Spleen (tissue), 11 donors: ENCODE measurements around the gene PPP1R13B. TPM values are rescaled to one million over a fixed set of nuclear protein-coding genes. Genes with fewer than 3 reads are reported as not detected.

Experiments
- DNase-seq: peaks from one replicate; pipeline ENCODE4 v3.0.0-alpha.2; 2020
- H3K27ac ChIP-seq, 8 donors: fragments of 200-600 bp; sonication (generic) in 7 of 8; 1 replicate in 4 of 8; 2 replicates in 4 of 8; pipeline versions ENCODE4 v1.5.0 to v1.8.0; 2016 to 2021; ENCODE audit warnings: inconsistent platforms in 4 of 8, mild to moderate bottlenecking in 4 of 8, moderate library complexity in 1 of 8
- H3K27me3 ChIP-seq, 7 donors: fragments of 200-600 bp; sonication (generic) in 6 of 7; replicated peaks in 1 of 7; 1 replicate in 4 of 7; 2 replicates in 3 of 7; pipeline versions ENCODE4 v1.5.0 to v1.8.0; 2016 to 2021; ENCODE audit warnings: inconsistent platforms in 3 of 7, mild to moderate bottlenecking in 1 of 7
- H3K36me3 ChIP-seq, 6 donors: fragments of 200-600 bp; sonication (generic) in 5 of 6; 1 replicate in 4 of 6; 2 replicates in 2 of 6; pipeline versions ENCODE4 v1.5.0 to v1.8.0; 2016 to 2021; ENCODE audit warnings: inconsistent platforms in 2 of 6
- H3K4me1 ChIP-seq, 6 donors: fragments of 200-600 bp; sonication (generic) in 5 of 6; 1 replicate in 3 of 6; 2 replicates in 3 of 6; pipeline versions ENCODE4 v1.5.0 to v1.8.0; 2016 to 2021; ENCODE audit warnings: inconsistent platforms in 3 of 6
- H3K4me3 ChIP-seq, 8 donors: fragments of 200-600 bp; sonication (generic) in 7 of 8; 1 replicate in 4 of 8; 2 replicates in 4 of 8; pipeline versions ENCODE4 v1.5.0 to v1.8.0; 2016 to 2021; ENCODE audit warnings: inconsistent platforms in 4 of 8, mild to moderate bottlenecking in 4 of 8, moderate library complexity in 2 of 8
- H3K9me3 ChIP-seq, 8 donors: fragments of 200-600 bp; sonication (generic) in 7 of 8; 1 replicate in 4 of 8; 2 replicates in 4 of 8; pipeline versions ENCODE4 v1.5.0 to v1.8.0; 2016 to 2021; ENCODE audit warnings: inconsistent platforms in 4 of 8
- CTCF ChIP-seq, 11 experiments: fragments of 200-600 bp in 7 of 11; fragments of 450-650 bp in 4 of 11; sonication (generic) in 4 of 11; IDR thresholded peaks in 8 of 11; conservative IDR thresholded peaks in 3 of 11; 1 replicate in 7 of 11; 2 replicates in 4 of 11; pipeline versions ENCODE4 v1.4.0 to v1.8.0; 2016 to 2021; ENCODE audit warnings: antibody characterized with exemption in 11 of 11, inconsistent platforms in 4 of 11, mild to moderate bottlenecking in 1 of 11
- POLR2A ChIP-seq, 3 donors: fragments of 450-650 bp; IDR thresholded peaks; one replicate each; pipeline ENCODE4 v1.5.1; 2017; ENCODE audit warnings: antibody characterized with exemption in 3 of 3, mild to moderate bottlenecking in 1 of 3
- POLR2AphosphoS5 ChIP-seq, 3 donors: sonication (generic); formaldehyde crosslinking; IDR thresholded peaks; one replicate each; pipeline ENCODE4 v1.5.1; 2017; ENCODE audit warnings: antibody characterized with exemption in 3 of 3
- WGBS, 5 donors: extraction: QIAGEN DNeasy Blood & Tissue Kit in 3 of 5; methylation state at CpG; one replicate each; pipeline versions ENCODE4 v1.1.5 to v1.1.7; 2013 to 2018; 5-methylcytosine and 5-hydroxymethylcytosine counted together
- intact Hi-C: fragments of 100-400 bp; cut with DNase I; formaldehyde crosslinking; loops from one replicate; pipeline ENCODE4 v1.15.0; 2023; ENCODE audit warnings: low total_unique reads
- polyA plus RNA-seq, 3 donors: library from polyadenylated mRNA; stranded (reverse); fragments of 200-250 nt; gene quantifications; one replicate each; pipeline ENCODE4 v1.2.1, GENCODE V29; 2013
- total RNA-seq, 7 donors: library from RNA; depleted of rRNA in 3 of 7; stranded (reverse); fragments of >200 nt in 3 of 7; fragmentation: NEBNext Ultra II Directional in 4 of 7; extraction: Animal tissue kit (Norgen Biotek cat#: 25700) in 4 of 7; gene quantifications; one replicate each; pipeline versions ENCODE4 v1.1.0 to v1.2.1, GENCODE V29; 2016 to 2021
- donor health status: healthy with polysubstance abuse.
- donor health status: DM: no; HTN: no; CAD: no; lungs with moderate emphysema.
- donor health status: DM: no; HTN: no; CAD: no.
- donor health status: Bipolar disorder and iron deficiency.
- donor health status: healthy.
- donor health status: DM: no; HTN: no; CAD: no.
- donor health status: DM: yes; HTN: yes; CAD: no.

The PPP1R13B gene
- total and polyA plus RNA-seq, 10 donors: 5.7 to 95.3 (median 36.6) TPM

DNA sequence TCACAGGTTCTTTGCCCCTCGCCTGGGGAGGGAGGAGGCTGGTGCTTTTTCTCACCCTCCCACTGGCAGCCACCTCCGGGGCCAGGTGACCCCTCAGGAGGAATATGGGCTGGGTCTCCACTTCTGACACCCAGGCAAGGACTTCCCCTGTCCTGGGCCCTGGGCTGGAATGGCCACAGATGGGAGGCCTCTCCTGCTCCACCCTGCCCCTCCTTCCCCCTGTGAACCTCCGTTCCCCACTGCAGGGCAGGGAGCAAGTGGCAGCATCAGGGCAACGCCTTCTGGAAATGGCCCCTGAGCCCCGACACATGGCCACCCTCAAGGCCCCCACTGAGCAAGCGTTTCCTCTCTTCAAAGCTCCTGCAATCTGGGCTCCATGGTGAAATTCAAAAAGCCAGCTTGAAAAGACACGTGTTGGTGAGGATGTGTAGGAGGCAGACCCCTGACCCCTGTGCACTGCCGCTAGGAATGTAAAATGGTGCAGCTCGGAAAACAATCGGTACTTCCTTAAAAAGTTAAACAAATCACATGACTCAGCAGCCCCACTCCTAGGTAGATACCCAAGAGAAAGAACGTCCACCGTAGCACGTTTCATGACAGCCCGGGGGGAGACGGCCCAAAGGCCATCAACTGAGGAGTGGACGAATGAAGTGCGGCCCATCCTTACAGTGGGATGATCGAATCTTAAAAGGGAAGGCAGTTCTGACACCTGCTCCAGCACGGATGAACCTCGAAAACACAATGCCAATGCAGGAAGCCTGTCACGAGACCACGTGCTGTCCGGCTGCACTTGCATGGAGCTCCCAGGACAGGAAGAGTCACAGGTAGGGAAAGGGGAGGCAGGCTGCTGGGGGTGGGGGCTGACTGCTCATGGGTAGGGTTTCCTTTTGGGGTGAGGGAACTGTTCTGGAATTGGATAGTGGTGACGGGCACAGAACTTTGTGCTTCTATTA, 143.7 kb downstream of the PPP1R13B start:
- intact Hi-C loops: no loop called here
- WGBS, 5 donors: 57 to 70% (median 64%) methylated on average over 24 of the region's 24 CpGs
- peak; percentile 78 for DNase-seq
- H3K4me3 ChIP-seq: no peak overlapping the region
- H3K9me3 ChIP-seq: no peaks in the 10 kb centered on the region
- H3K36me3 ChIP-seq: peaks cover 0 to 100% (median 53%) of the 10 kb centered on the region in 6 donors
- peaks cover 34 to 100% (median 86%) of the 10 kb centered on the region in 6 donors for H3K4me1 ChIP-seq
- no peaks in the 10 kb centered on the region for H3K27me3 ChIP-seq
- peak overlapping the region; percentile 31 to 95 (median 83) for H3K27ac ChIP-seq
- TF ChIP-seq POLR2A (IDR thresholded peaks at IDR 0.05): peak in 1 of 3 donors; percentile 14
- TF ChIP-seq CTCF (IDR thresholded peaks at IDR 0.05 in 8 of 11, conservative IDR thresholded peaks at IDR 0.05 in 3 of 11): no peak
- TF ChIP-seq POLR2AphosphoS5 (IDR thresholded peaks at IDR 0.05): peak; percentile 56 to 76 (median 65)

DNA sequence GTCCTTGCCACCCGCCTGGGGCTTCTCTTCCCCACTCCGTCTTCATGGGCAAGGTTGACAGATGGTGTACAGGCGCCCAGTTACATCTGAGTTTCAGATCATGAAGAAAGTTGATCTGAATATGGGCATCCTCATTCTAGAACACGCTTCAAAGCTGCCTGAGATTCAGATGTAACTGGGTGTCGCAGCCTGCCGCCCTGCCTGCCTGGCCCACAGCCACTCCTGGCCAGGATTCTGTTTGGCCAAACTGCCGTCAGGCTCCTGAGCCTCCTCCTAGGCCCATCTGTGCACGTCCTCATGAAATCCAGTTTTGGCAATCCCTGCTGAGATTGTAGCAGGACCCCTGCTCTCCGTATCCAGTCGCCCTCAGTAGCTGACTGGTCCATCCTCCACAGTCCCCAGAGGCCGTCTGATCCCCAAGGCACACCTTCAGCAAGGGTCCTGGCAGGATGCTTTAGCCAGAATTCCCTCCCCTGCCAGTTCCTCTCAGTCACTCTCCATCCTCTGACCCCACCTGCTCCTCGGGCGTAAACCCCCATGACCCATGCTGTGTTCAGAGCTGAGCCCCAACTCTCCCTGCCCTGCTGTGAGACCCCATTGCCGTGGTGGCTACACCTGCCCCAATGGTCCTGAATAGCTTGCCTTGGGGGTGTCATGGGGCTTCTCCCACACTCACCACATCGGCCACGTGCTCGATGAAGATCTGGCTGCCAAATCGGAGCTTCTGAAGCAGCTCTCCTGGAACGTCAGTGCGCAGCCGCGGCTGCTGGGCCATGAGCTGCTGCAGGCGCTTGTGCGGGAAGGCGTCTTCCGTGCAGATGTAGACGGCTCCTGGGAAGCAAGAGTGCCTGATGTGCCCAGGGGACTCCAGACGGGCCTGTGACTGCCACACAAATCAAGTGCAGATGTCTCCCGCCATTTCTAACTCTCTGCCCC, 144.6 kb downstream of the PPP1R13B start:
- Histone ChIP-seq H3K27ac (peak overlapping the region in 6 of 8 donors; percentile 80 to 95 (median 83)), H3K36me3 (peaks cover 0 to 100% (median 54%) of the 10 kb centered on the region in 6 donors), H3K4me1 (peaks cover 43 to 100% (median 86%) of the 10 kb centered on the region in 6 donors), H3K9me3 (no peaks in the 10 kb centered on the region), H3K4me3 (no peak overlapping the region), H3K27me3 (no peaks in the 10 kb centered on the region)
- TF ChIP-seq POLR2AphosphoS5 (IDR thresholded peaks at IDR 0.05) (peak in 1 of 3 donors; percentile 57), POLR2A (IDR thresholded peaks at IDR 0.05) (no peak), CTCF (IDR thresholded peaks at IDR 0.05 in 8 of 11, conservative IDR thresholded peaks at IDR 0.05 in 3 of 11) (no peak)
- intact Hi-C loops: no loop called here
- WGBS, 5 donors: 85 to 90% (median 89%) methylated on average over 28 to 29 of the region's 29 CpGs
- DNase-seq: peak; percentile 71

DNA sequence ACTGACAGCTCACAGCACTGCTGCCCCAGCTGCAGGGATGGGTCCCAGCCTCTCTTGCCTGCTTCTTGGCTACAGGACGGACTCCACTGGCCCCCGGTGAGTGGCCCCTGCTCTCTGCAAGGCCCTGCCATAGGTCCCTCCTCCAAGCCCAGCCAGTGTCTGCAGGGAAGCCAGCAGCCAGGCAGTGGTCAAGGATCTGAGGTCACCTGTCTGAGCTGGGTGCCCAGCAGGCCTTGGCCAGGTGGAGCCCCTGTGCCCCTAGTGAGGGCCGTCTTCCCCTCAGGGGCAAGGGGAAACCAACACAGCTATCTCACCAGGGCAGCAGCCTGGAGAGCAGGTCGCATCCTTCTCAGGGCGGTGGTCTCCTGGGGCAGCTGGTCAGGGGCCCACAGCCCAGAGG, 145.3 kb downstream of the PPP1R13B start:
- no peaks in the 10 kb centered on the region for H3K9me3 ChIP-seq
- peak overlapping the region in 5 of 8 donors; percentile 52 to 95 (median 83) for H3K27ac ChIP-seq
- intact Hi-C loops: no loop called here
- WGBS, 5 donors: 72 to 98% (median 82%) methylated on average over 3 to 5 of the region's 5 CpGs
- H3K27me3 ChIP-seq: no peaks in the 10 kb centered on the region
- H3K36me3 ChIP-seq: peaks cover 0 to 100% (median 51%) of the 10 kb centered on the region in 6 donors
- DNase-seq: peak; percentile 75
- peaks cover 44 to 100% (median 90%) of the 10 kb centered on the region in 6 donors for H3K4me1 ChIP-seq
- peak in 1 of 3 donors; percentile 67 for TF ChIP-seq POLR2AphosphoS5 (IDR thresholded peaks at IDR 0.05)
- TF ChIP-seq POLR2A (IDR thresholded peaks at IDR 0.05): no peak
- no peak overlapping the region for H3K4me3 ChIP-seq

DNA sequence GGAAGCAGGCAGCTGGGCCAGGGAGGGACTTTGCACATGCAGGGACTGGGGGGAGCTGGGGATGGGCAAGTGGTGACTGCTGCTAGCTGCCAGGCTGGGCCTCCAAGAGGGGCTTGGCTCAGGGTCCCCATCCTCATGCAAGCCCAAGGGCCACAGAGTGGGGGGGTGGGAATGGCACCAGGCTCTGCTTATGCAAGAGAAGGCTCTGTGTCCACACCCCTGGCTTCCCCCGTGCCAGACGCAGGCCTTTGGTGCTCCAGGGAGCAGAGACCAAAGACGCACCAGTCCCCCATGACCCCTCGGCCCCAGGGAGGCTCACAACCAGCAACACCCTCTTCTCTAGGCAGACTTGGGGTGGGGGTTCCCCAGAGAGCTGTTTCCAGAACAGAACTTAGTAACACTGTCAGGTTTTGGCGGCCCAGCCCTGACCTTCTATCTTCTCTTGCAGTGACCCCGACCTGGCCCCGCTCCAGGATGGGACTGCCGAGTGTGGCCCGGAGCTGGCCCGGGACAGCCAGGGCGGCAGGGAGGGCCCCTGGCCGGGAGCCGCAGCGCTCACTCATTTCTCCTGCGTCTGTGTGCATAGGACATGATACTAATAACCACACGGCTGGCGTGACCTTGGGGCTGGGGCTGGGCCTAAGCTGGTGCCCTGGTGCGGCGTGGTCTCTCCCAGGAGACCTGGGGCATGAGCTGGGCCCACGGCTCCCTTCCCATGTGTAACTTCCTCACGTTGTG, 146.5 kb downstream of the PPP1R13B start:
- Histone ChIP-seq H3K9me3 (no peaks in the 10 kb centered on the region), H3K4me1 (peaks cover 48 to 100% (median 92%) of the 10 kb centered on the region in 6 donors), H3K27me3 (no peaks in the 10 kb centered on the region), H3K27ac (peak overlapping the region in 7 of 8 donors; percentile 20 to 95 (median 67)), H3K4me3 (no peak overlapping the region), H3K36me3 (peaks cover 0 to 100% (median 44%) of the 10 kb centered on the region in 6 donors)
- WGBS, 5 donors: 63 to 86% (median 65%) methylated on average over 18 to 21 of the region's 21 CpGs
- peak in 2 of 3 donors; percentile 40 to 72 for TF ChIP-seq POLR2AphosphoS5 (IDR thresholded peaks at IDR 0.05)
- no peak for TF ChIP-seq POLR2A (IDR thresholded peaks at IDR 0.05)
- no peak for TF ChIP-seq CTCF (IDR thresholded peaks at IDR 0.05 in 8 of 11, conservative IDR thresholded peaks at IDR 0.05 in 3 of 11)
- intact Hi-C loops: no loop called here
- peak; percentile 83 for DNase-seq
